Testis (tissue), 2 donors: Measurements from ENCODE around the gene FAM120A.

ENCODE experiments used
- CTCF ChIP-seq, 3 experiments: fragments of 450-650 bp in 2 of 3; fragments of 200-600 bp in 1 of 3; sonication (generic) in 1 of 3; IDR thresholded peaks; one replicate each; pipeline ENCODE4 v1.5.1; 2016 to 2019; ENCODE audit warnings: antibody characterized with exemption in 3 of 3, mild to moderate bottlenecking in 2 of 3, moderate library complexity in 1 of 3
- POLR2A ChIP-seq: fragments of 450-650 bp; IDR thresholded peaks from one replicate; pipeline ENCODE4 v1.6.1; 2017; ENCODE audit warnings: antibody characterized with exemption, mild to moderate bottlenecking, moderate library complexity

GRCh38 chr9:93597871-93598646 is 146.6 kb downstream of the FAM120A start:
- TF ChIP-seq POLR2A = no peak
- TF ChIP-seq CTCF (IDR thresholded peaks at IDR 0.05) = no peak
